22Rv1 (cell line): ENCODE measurements around the gene PITRM1.

Experiments
- CTCF ChIP-seq: fragments of 450-650 bp; IDR thresholded peaks from 2 replicates; pipeline ENCODE4 v1.5.1; 2017; ENCODE audit warnings: mild to moderate bottlenecking
- ZFX ChIP-seq: fragments of 450-650 bp; IDR thresholded peaks from 2 replicates; pipeline ENCODE4 v1.6.1; 2017; ENCODE audit warnings: antibody characterized with exemption, borderline replicate concordance

GRCh38 chr10:3135006-3135405 lies 37.6 kb downstream of the PITRM1 start:
- TF ChIP-seq CTCF (no peak), ZFX (no peak)
